ENCODE results near the gene CCDC91.

The CCDC91 gene

GRCh38 chr12:28550757-28551704 lies 360.8 kb downstream of the CCDC91 start:
- DNase-seq: no peak

GRCh38 chr12:28552251-28552970 lies 362.2 kb downstream of the CCDC91 start:
- no peak for DNase-seq

GRCh38 chr12:28555748-28556147 lies 365.5 kb downstream of the CCDC91 start:
- no peak for DNase-seq

GRCh38 chr12:28558250-28558649 lies 368.0 kb downstream of the CCDC91 start:
- no peak for DNase-seq

GRCh38 chr12:28563286-28563685 lies 373.0 kb downstream of the CCDC91 start:
- DNase-seq: no peak

GRCh38 chr12:28563936-28564335 lies 373.7 kb downstream of the CCDC91 start:
- DNase-seq: no peak

GRCh38 chr12:28568118-28568517 lies 377.9 kb downstream of the CCDC91 start:
- DNase-seq: no peak

- no peak for DNase-seq
Measured at GRCh38 chr12:28568704-28569103, 378.4 kb downstream of the CCDC91 start.

GRCh38 chr12:28569698-28570411 lies 379.6 kb downstream of the CCDC91 start:
- no peak for DNase-seq

GRCh38 chr12:28570811-28571210 lies 380.6 kb downstream of the CCDC91 start:
- DNase-seq: no peak

GRCh38 chr12:28574746-28575592 lies 384.7 kb downstream of the CCDC91 start:
- DNase-seq: no peak

- no peak for DNase-seq
Measured at GRCh38 chr12:28575593-28576205, 385.4 kb downstream of the CCDC91 start.

- DNase-seq: no peak
Measured at GRCh38 chr12:28578361-28578760, 388.1 kb downstream of the CCDC91 start.

- no peak for DNase-seq
Measured at GRCh38 chr12:28578833-28579252, 388.6 kb downstream of the CCDC91 start.

GRCh38 chr12:28582672-28583376 lies 392.6 kb downstream of the CCDC91 start:
- DNase-seq: no peak

- no peak for DNase-seq
Measured at GRCh38 chr12:28583701-28584261, 393.5 kb downstream of the CCDC91 start.

GRCh38 chr12:28585146-28585545 lies 394.9 kb downstream of the CCDC91 start:
- DNase-seq: no peak

- DNase-seq: no peak
Measured at GRCh38 chr12:28586481-28586880, 396.2 kb downstream of the CCDC91 start.

- no peak for DNase-seq
Measured at GRCh38 chr12:28591831-28592230, 401.6 kb downstream of the CCDC91 start.

All from activated gamma-delta T cell treated with Interleukin-2 at 50 U/mL for 16 hours (primary cell).